Stimulated activated CD8-positive, alpha-beta memory T cell treated with anti-CD3 and anti-CD28 coated beads, Interleukin-2, amount 100 ng/mL, for 48 hours (primary cell): ENCODE results near the gene EMC6.

Source experiments
- DNase-seq, 2 donors: peaks; one replicate each; pipeline ENCODE4 v3.0.0-alpha.2; 2020; ENCODE audit warnings: low read depth in 2 of 2

EMC6 gene

DNA sequence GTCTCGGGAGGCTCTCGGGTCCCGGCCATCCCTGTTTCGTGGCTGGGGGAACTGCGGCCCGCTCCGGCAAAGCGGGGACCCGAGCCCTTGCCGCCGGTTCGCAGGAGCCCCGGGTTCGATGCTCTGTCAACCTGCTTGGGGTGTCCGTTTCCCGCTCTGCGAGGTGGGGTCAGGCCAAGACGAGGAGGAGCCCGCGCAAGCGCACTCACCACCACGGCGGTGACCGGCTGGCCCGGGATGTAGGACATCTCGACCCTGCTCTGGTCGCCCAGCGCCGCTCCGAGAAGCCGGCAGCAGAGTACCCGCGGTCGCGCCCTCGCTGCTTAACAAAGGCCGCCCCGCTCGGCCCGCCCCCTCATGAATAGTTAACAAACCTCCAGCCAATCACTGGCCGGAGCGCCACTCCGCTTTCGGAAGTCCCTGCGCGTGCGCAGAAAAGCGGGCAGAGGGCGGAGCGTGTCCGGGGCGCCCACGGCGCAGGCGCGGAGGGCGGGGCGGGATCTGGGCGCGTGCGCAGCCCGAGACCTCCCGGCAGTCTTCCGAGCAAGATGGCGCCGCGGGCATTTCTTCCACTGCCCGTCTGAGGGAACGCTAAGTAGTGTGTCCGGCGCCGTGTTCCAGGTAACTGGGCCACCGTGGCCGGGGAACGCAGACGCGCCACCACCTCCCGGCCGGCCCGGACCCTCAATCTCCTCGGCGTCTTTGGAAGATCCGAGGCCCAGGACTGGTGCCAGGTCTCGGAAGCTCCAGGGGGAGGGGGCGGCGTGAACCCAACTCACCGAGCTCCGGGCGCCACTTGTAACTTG is at the start of gene EMC6, which contains the start of gene TAX1BP3:
EMC6 (plus strand) TSS at position 534 of the 806 bp plus-strand sequence. CDS start 335 bp downstream, outside the sequence.
TAX1BP3 (minus strand) TSS at position 300 of the 806 bp plus-strand sequence; CDS start at position 248, 52 bp downstream.
- DNase-seq, result peak; percentile 98 to 99

DNA sequence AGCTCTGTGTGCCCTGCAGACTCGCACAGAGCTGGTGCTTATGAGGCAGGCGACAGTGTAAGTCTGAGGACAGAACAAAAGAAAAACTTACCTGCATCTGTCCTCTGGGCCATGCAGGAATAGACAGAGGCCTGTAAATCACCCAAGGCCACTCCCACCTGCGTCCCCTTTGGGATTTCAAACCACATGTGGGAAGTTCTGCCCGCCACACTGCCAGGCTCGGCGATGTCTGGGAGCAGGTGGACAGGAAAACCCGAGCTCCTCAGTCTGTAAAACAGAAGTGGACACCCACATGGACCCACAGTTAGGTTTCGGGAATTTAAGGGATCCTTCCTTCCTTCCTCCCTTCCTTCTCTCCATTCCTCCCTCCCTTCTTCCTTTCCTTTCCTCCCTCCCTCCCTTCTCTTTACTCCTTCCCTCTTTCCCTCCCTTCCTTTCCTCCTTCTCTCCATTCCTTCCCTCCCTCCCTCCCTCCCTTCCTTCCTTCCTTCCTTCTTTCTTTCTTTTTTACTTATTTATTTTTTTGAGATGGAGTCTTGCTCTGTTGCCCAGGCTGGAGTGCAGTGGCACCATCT is 47.4 kb upstream of the EMC6 start:
- no peak for DNase-seq

DNA sequence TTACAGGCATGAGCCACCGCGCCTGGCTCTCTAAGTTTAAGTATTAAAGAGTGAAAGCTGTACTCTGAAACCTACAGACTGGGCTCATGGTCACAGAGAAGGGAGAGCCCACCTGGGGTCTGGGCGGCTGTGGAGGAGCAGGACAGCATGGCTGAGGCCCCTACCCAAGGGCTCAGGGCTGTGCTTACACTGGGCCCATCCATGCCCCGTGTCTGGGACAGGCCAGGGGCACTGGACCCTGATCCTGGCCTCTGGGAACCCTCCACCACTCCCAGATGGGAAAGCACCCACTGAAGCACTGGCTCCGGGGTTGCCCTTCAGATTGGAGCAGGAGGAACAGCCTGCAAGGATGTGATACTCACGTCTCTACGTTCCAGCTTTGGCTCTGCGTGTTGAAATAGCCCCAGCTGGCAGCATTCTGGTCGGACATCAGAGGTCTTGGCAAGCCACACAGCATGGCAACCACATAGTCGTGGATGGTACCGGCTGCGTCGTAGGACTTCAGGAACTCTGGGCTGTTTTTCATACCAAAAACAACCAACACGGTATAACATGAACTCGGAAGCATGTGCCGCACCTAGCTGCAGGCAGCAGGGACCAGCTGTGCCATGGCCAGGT is 45.5 kb upstream of the EMC6 start:
- DNase-seq, result no peak

GRCh38 chr17:3626831-3627768 is 41.5 kb upstream of the EMC6 start:
- no peak for DNase-seq

- DNase-seq, result no peak
Observed at GRCh38 chr17:3627769-3628167, 40.8 kb upstream of the EMC6 start.

DNA sequence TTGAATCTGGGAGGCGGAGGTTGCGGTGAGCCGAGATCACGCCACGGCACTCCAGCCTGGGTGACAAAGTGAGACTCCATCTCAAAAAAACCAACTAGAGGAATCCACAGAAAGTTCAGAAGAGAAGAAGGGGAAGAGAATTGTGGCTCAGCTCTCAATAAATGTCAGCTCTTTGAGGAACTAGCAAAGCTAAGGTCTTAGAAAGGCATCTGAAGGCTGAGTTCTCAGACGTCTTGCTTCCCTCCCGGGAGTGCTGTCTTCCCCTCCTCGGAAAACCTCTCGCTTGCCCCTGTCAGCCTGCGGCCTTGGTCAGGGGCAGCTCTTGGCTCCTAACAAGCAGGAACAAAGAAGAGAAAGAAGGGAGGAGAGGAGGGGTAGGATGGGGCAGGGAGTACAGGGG is 37.8 kb upstream of the EMC6 start:
- DNase-seq, result no peak

- no peak for DNase-seq
Observed at GRCh38 chr17:3632287-3632686, 36.3 kb upstream of the EMC6 start.

- no peak for DNase-seq
Observed at GRCh38 chr17:3635474-3636153, 33.0 kb upstream of the EMC6 start.

GRCh38 chr17:3636154-3636907 is 32.3 kb upstream of the EMC6 start, which contains the start of the genes CTNS and SHPK:
CTNS (plus strand) TSS chr17:3636760; CDS start chr17:3640207, 3,447 bp downstream.
SHPK (minus strand) TSS chr17:3636250; CDS start chr17:3636219, 31 bp downstream.
- peak; percentile 93 for DNase-seq

- no peak for DNase-seq
Observed at GRCh38 chr17:3636908-3637373, 31.7 kb upstream of the EMC6 start.

DNA sequence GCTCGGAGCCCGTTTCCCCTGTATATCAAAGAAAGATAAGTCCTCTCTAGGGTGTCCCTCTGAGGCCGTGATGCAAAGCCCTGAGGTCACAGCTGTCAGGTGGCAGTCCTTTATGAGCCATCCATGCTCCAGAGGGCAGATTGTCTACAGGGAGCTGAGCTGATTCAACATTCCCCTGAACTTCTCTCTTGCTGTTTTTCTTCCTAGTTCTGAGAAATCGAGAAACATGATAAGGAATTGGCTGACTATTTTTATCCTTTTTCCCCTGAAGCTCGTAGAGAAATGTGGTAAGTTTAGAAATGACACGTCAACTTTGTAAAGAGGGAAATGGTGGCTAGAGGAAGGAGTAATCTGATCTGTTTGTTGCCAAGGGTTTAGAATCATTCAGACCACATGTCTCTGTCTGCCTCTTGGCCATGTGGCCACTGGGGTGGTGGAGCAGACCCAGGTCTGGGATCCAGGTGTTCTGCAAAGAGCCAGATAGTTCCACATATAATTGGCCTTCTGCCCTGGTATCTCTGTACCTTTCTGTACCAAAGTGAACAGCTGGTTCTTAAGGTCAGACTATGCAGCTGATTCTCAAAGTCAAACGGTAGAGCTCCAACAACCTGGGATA is 28.5 kb upstream of the EMC6 start:
- peak; percentile 24 to 49 for DNase-seq

- DNase-seq, result no peak
Observed at GRCh38 chr17:3641014-3641413, 27.6 kb upstream of the EMC6 start.

GRCh38 chr17:3641717-3642486 is 26.7 kb upstream of the EMC6 start:
- no peak for DNase-seq

DNA sequence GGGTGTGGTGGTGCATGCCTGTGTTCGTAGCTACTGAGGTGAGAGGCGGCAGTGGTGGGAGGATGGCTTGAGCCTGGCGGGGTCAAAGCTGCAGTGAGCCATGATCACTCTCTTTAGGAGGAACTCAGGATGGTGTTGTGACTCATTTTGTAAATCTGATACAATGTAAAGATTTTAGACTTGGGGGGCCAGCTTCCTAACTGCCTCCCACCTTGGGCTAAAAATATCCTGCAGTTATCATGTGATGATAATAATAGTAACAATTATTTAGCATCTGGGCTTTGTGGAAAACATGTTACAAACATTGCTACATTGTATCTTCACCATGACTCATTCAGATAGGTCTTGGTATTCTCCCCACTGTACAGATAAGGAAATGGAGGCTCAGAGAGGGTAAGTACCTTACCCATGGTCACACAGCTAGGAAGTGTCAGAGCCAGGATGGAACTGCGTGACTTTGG is 24.7 kb upstream of the EMC6 start:
- DNase-seq, result peak in 1 of 2 donors; percentile 44

DNA sequence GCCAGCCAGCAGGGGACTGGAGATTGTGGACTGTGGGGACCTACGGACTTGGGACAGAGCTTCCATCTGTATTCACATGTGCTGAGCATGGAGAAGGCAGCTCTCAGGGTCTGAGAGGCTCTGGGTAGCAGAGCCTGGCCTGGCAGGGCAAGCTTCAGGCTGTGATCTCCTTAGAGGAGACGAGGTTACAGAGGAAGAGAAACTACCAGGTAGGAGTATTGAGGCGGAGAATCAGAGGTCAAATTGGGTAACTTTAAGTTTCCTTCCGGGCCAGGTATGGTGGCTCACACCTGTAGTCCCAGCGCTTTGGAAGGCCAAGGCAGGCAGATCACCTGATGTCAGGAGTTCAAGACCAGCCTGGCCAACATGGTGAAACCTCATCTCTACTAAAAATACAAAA is 23.3 kb upstream of the EMC6 start:
- DNase-seq, result no peak

GRCh38 chr17:3647251-3647650 is 21.4 kb upstream of the EMC6 start:
- no peak for DNase-seq

- peak in 1 of 2 donors; percentile 32 for DNase-seq
Observed at GRCh38 chr17:3647769-3648555, 20.6 kb upstream of the EMC6 start.

DNA sequence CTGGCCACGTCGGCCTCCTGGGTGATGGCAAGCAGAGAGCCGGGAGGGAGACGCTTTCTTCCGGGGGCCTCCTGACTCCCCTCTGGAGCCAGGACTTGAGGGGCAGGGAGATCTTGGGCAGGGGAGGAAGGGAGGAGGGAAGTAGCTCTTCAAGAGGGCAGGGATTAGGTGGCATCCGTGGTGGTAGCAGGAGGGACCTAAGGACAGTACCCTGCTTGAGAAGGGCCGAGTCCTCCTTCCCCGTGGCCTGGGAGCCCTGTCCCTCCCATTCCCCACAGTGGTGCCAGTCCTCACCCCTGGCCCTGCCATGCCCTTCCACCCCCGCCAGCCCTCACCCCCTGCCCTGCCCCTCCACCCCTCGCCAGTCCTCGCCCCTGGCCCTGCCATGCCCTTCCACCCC is 12.8 kb upstream of the EMC6 start:
- no peak for DNase-seq
